Glutamatergic neuron (in vitro differentiated cells): ENCODE measurements around the gene GALNT2. TPM values are rescaled to one million over a fixed set of nuclear protein-coding genes. Genes with fewer than 3 reads are reported as not detected.

Experiments used
- DNase-seq: peaks from one replicate; pipeline ENCODE4 v3.0.0; 2022
- H3K27ac Mint-ChIP-seq: one replicate; pipeline ENCODE4 v1.8.0; 2020; ENCODE audit warnings: mild to moderate bottlenecking, mixed read lengths, inconsistent platforms; ENCODE audit not compliant: unreplicated experiment
- H3K27me3 Mint-ChIP-seq: one replicate; pipeline ENCODE4 v1.8.0; 2020; ENCODE audit warnings: mild to moderate bottlenecking, moderate library complexity, mixed read lengths, inconsistent platforms; ENCODE audit not compliant: unreplicated experiment
- H3K36me3 Mint-ChIP-seq: one replicate; pipeline ENCODE4 v1.8.0; 2020; ENCODE audit warnings: mild to moderate bottlenecking, mixed read lengths, inconsistent platforms; ENCODE audit not compliant: unreplicated experiment
- H3K4me1 Mint-ChIP-seq: one replicate; pipeline ENCODE4 v1.8.0; 2020; ENCODE audit warnings: mild to moderate bottlenecking, low read depth, mixed read lengths, inconsistent platforms; ENCODE audit not compliant: unreplicated experiment
- H3K4me3 Mint-ChIP-seq: one replicate; pipeline ENCODE4 v1.8.0; 2020; ENCODE audit warnings: mild to moderate bottlenecking, mixed read lengths, inconsistent platforms; ENCODE audit not compliant: unreplicated experiment
- H3K9me3 Mint-ChIP-seq: one replicate; pipeline ENCODE4 v1.8.0; 2020; ENCODE audit warnings: mild to moderate bottlenecking, moderate library complexity, mixed read lengths, inconsistent platforms; ENCODE audit not compliant: unreplicated experiment
- total RNA-seq: library from RNA; stranded (reverse); fragmentation: NEBNext Ultra II Directional; extraction: Animal tissue kit (Norgen Biotek cat#: 25700); gene quantifications from one replicate; pipeline ENCODE4 v1.2.1, GENCODE V29; 2021; ENCODE audit not compliant: unreplicated experiment
- TF ChIP-seq, protein P1 (sequence below): fragments of 200-600 bp; sonication (generic); IDR thresholded peaks from one replicate; pipeline ENCODE4 v1.5.0; 2021; ENCODE audit not compliant: partially characterized antibody, unreplicated experiment

The GALNT2 gene
- total RNA-seq, 1 donor from 2014 or later, result 35.2 TPM

DNA sequence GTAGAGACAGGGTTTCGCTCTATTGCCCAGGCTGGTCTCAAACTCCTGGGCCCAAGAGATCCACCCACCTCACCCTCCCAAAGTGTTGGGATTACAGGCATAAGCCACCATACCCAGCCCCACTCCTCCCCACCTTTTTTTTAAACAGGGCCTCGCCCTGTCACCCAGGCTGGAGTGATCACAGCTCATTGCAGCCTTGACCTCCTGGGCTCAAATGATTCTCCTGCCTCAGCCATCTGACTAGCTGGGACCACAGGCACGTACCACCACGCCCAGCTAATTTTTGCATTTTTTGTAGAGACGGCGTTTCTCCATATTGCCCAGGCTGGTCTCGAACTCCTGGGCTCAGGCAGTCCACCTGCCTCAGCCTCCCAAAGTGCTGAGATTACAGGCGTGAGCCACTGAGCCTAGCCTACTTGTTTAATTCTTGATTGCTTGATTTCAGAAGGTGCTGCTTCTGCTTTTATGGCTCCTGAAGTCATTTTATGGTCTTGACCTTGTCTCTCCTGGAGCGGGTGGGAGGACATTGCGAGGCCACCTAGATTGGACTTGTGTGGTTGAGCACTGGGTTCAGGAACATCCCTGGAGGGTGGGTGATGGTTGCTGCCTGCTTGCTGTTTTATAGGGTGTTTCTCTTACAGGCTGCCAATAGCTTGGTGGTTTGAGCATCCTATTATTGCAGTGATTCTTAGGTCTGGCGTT is 81.9 kb downstream of the GALNT2 start:
- Mint-ChIP-seq H3K36me3 (no peaks in the 10 kb centered on the region), H3K9me3 (peaks cover 5% of the 10 kb centered on the region), H3K4me3 (no peak overlapping the region), H3K27ac (no peak overlapping the region), H3K27me3 (peaks cover 11% of the 10 kb centered on the region), H3K4me1 (peaks cover 32% of the 10 kb centered on the region)
- no peak for DNase-seq
- TF ChIP-seq, protein P1, sequence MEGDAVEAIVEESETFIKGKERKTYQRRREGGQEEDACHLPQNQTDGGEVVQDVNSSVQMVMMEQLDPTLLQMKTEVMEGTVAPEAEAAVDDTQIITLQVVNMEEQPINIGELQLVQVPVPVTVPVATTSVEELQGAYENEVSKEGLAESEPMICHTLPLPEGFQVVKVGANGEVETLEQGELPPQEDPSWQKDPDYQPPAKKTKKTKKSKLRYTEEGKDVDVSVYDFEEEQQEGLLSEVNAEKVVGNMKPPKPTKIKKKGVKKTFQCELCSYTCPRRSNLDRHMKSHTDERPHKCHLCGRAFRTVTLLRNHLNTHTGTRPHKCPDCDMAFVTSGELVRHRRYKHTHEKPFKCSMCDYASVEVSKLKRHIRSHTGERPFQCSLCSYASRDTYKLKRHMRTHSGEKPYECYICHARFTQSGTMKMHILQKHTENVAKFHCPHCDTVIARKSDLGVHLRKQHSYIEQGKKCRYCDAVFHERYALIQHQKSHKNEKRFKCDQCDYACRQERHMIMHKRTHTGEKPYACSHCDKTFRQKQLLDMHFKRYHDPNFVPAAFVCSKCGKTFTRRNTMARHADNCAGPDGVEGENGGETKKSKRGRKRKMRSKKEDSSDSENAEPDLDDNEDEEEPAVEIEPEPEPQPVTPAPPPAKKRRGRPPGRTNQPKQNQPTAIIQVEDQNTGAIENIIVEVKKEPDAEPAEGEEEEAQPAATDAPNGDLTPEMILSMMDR, result no peak

DNA sequence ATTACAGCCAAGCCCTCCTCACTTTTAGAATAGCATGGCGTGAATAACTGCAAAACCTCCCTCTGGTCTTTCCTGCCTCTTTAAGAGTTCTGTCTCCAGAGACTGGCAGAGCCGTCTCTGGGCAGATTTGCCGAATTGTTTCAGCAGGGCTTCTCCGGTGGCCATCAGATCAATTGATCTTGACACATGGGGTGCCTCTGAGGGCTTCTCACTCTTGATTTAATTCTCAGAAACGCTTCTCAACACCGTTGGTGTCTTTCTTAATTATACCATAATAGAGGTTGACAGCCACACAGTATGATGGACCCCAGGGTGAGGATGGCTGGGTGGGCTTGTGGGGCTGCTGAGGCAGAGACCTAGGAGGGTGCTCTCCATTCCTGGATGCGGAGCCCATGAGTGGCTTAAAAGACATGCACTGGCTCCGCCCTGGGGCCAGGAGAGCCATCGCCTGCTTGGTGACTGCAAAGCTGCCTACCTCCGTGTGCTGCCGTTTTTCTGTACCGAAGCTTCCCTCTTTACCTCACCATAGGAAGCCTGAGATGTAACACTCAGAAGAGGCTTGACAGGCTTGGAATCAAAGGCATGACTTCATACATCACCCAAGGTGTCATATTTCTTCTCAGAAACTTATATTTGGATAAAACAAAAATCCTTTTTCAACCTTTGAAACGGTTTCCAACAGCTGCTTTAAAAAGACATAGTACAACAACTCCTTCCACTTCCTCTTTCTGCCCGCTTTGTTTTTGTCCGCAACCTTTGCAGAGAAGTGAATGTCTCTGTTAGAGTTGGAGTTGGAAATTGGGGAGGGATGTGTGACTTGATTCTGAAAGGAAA is 82.9 kb downstream of the GALNT2 start:
- H3K4me3 Mint-ChIP-seq, result no peak overlapping the region
- H3K27me3 Mint-ChIP-seq, result peaks cover 11% of the 10 kb centered on the region
- H3K4me1 Mint-ChIP-seq, result peaks cover 22% of the 10 kb centered on the region
- TF ChIP-seq, protein P1, result no peak
- no peak for DNase-seq
- H3K27ac Mint-ChIP-seq, result no peak overlapping the region
- no peaks in the 10 kb centered on the region for H3K9me3 Mint-ChIP-seq
- H3K36me3 Mint-ChIP-seq, result no peaks in the 10 kb centered on the region

DNA sequence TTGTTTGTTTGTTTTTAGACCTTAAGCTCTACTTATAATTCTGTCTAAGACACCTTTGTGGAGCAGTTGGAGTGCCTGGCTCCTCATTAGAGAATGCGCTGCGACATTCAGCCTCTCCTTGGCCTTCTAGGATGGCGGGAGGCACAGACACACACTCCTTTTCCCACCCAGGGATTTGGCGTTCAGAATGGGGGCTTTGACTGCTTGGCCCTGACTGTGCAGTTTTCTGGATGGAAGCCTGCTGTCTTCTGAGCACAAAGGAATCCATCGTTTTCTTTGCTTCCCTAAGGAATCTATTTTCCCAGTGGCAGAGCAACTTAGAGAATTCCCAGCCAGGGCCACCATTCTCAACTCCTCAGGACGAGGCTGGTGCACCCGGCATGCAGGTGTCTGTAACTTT is 83.6 kb downstream of the GALNT2 start:
- Mint-ChIP-seq H3K36me3 (no peaks in the 10 kb centered on the region), H3K4me3 (no peak overlapping the region), H3K27ac (no peak overlapping the region), H3K4me1 (peaks cover 19% of the 10 kb centered on the region), H3K9me3 (no peaks in the 10 kb centered on the region), H3K27me3 (peaks cover 9% of the 10 kb centered on the region)
- TF ChIP-seq, protein P1, result no peak
- no peak for DNase-seq

DNA sequence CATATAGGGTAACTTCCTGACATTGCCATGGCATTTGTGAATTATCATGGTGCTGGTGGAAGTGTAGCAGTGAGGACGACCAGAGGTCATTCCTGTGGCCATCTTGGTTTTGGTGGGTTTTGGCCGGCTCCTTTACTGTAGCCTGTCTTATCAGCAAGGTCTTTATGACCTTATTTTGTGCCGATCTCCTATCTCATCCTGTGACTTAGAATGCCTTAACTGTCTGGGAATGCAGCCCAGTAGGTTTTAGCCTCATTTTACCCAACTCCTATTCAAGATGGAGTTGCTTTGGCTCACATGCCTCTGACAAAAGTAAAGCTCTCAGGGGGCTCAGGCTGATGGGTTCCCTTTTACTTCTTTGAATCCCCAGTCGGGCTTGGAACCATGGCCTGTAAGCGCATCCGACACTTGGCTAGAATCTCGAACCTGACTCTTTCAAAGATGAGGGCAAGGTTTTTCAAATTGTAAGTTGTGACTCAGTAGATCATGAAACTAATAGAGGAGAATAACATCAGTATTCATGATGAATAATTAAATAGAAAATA is 85.0 kb downstream of the GALNT2 start:
- Mint-ChIP-seq H3K9me3 (no peaks in the 10 kb centered on the region), H3K4me1 (peaks cover 12% of the 10 kb centered on the region), H3K27ac (no peak overlapping the region), H3K36me3 (no peaks in the 10 kb centered on the region), H3K27me3 (peaks cover 9% of the 10 kb centered on the region), H3K4me3 (no peak overlapping the region)
- DNase-seq, result no peak
- TF ChIP-seq, protein P1, result no peak
